GM19467 (cell line): ENCODE measurements around the gene PEX12.
"Not testable (repeated sequence)": the region's sequence is repeated elsewhere in the genome, so short reads cannot be mapped to it uniquely, and the experiment has no call there.

Experiments used
- ATAC-seq: cut with Tn5 transposase; IDR thresholded peaks from one replicate; pipeline ENCODE4 v1.9.1; 2021; ENCODE audit warnings: mild to moderate bottlenecking, moderate library complexity; ENCODE audit not compliant: unreplicated experiment

The PEX12 gene

DNA sequence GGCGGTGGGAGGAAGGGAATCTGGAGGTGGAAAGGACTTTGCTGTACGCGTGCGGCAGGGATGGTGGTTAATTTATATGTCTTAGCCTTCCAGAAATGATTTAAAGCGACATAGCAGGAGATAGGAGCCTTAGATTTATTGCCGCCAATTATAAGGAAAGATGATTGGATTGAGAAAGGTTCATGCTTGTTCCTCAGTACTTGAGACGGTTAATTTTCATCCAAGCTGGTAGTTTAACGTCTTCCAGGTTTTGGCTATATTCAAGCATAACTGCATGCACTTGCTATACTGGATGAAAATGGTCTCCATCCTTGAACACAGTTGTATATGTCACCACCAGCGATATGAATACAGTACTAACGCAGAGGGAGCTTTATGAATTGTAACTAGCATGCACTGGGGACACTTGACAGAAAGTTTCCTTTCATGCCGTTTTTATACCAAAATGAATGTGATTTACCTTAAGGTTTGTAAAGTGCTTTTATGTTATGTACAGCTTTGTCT is 610 bp upstream of the PEX12 start:
- ATAC-seq: no peak

- ATAC-seq: no peak
These were observed 558 bp downstream of the PEX12 start for GRCh38 chr17:35577830-35578196.

GRCh38 chr17:35575759-35576158 is 2.6 kb downstream of the PEX12 start:
- ATAC-seq: no peak

DNA sequence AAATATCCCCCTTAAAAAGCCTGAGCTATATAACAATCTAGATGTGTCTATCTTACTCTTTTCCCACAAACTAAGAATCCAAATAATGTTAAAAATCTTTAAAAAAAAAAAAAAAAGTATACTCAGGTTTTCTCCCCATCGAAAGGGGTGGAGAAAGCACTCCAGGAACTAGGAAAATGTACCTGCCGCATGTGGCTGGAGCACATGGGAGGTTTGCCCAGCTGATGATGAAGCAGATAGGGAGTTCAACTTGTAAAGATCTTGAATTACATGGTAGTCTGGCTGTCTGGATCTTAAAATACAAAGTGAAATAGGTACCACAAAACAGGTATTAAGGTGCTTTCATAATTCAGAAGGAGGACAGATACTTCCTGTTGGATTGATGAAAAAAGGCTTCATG is 9.0 kb downstream of the PEX12 start:
- no peak for ATAC-seq

- ATAC-seq: no peak
These were observed 9.8 kb downstream of the PEX12 start for GRCh38 chr17:35568561-35568960.

- no peak for ATAC-seq
These were observed 11.4 kb downstream of the PEX12 start for GRCh38 chr17:35566968-35567367.

DNA sequence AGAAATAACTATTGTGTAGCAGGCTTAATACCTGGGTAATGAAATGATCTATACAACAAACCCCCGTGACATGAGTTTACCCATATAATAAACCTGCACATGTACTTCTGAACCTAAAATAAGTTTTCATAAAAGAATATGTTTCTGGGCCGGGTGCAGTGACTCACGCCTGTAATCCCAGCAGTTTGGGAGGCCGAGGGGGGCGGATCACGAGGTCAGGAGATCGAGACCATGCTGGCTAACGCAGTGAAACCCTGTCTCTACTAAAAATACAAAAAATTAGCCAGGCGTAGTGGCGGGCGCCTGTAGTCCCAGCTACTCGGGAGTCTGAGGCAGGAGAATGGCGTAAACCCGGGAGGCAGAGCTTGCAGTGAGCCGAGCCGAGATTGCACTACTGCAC is 15.2 kb downstream of the PEX12 start:
- ATAC-seq: not testable (repeated sequence)

GRCh38 chr17:35560703-35561102 is 17.7 kb downstream of the PEX12 start, which contains the start of gene SLFN14:
Gene SLFN14 (minus strand): TSS chr17:35560819. CDS start chr17:35558062, 2,757 bp downstream.
- no peak for ATAC-seq

GRCh38 chr17:35559495-35560210 is 18.7 kb downstream of the PEX12 start:
- no peak for ATAC-seq

DNA sequence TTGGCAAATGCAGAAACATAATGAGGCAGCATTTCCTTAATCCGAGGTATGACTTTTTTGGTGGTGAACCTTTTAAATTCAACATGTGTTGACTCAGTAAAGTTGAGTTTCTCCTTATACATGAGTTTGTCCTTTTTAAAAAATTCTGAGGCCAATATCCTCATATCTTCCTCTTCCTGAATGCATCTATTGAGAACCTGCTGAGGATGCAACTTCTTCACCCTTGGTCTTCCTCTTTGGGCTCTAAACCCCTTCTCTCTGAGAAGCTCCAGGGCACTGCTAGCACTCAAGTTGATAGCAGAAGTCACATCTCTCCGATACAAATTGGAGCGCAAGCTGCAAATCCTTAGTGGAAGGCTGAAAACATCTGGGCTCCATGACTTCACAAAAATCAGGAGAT is 21.0 kb downstream of the PEX12 start:
- ATAC-seq: no peak

DNA sequence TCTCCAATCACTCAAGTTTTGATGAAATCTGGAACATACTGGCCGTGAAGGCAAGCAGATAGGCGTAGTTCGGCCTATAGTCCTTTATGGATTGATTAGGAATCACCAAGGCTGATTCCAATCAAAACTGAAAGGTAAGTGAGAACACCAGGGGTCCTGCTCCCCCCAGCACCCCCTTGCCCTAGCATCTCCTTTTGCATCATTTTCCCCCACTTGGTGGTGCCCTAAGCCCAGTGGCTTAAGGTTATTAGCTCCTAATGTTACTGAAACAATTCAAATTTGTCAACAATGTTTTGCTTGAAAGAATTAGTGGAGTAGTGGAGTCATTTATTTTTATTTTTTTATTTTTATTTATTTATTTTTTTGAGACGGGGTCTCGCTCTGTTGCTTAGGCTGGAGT is 22.7 kb downstream of the PEX12 start:
- ATAC-seq: no peak

- no peak for ATAC-seq
These were observed 23.7 kb downstream of the PEX12 start for GRCh38 chr17:35554668-35555067.

DNA sequence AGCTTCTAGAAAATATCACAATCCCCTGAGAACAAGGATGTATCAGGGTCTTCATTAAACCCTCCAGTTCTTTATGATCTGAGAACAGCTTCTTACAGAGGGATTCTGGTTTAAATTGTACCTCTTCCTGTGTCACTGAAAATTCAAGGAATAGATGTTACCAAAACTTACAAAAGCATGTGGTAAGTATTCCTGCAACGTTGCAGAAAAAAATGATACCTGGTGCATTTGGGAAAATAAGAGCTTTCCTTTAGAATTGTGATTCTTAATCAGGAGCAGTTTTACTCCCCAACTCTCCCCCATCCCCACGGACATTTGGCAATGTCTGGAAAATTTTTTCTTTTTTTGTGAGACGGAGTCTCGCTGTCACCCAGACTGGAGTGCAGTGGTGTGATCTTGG is 25.1 kb downstream of the PEX12 start:
- no peak for ATAC-seq

- ATAC-seq: no peak
These were observed 29.4 kb downstream of the PEX12 start for GRCh38 chr17:35548978-35549377.

GRCh38 chr17:35548208-35548810 is 30.1 kb downstream of the PEX12 start:
- no peak for ATAC-seq

DNA sequence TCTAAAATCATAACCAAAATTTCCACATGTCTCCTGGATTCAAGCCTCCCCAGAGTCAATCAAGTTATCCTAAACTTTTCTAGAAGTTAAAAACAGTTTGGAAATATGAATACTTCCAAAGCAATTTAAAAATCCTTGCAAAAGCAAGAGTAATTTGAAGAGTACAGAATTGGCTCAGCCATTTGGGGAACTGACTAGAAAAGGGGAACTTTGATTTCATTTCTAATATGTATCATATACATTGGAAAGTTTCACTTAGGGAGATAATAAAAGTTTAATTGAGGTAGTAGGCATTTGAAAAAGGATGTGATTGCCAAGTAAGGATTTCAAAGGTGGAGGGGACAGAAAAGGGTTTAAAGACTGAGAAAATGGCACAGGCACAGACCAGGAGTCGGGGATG is 31.9 kb downstream of the PEX12 start:
- ATAC-seq: no peak

- no peak for ATAC-seq
These were observed 33.2 kb downstream of the PEX12 start for GRCh38 chr17:35545150-35545549.

DNA sequence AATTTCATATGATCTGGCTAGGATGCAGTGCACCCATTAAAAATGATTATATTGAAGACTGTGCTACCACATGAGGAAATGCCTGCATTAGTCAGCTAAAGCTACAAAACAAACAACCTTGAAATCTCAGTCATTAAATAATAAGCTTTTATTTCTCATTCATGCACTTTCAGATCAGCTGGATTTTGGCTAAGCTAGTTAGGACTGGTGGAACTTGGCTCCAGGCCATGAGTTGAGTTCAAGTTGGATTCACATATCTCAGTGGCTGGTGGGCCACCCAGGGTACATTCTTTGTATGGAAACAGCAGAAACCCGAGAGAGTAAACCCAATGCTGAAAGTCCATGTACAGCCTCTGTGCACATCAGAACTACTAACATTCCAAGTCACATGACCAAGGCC is 34.5 kb downstream of the PEX12 start:
- no peak for ATAC-seq

GRCh38 chr17:35542990-35543389 is 35.4 kb downstream of the PEX12 start:
- no peak for ATAC-seq

- ATAC-seq: no peak
These were observed 36.9 kb downstream of the PEX12 start for GRCh38 chr17:35541434-35541833.

GRCh38 chr17:35540589-35541404 is 37.6 kb downstream of the PEX12 start:
- no peak for ATAC-seq

- ATAC-seq: no peak
These were observed 38.7 kb downstream of the PEX12 start for GRCh38 chr17:35539659-35540026.
